GM18520 (cell line): ENCODE data around the gene KYNU.
"Not testable (repeated sequence)": the region's sequence is repeated elsewhere in the genome, so short reads cannot be mapped to it uniquely, and the experiment has no call there.

Source experiments
- ATAC-seq: cut with Tn5 transposase; IDR thresholded peaks from one replicate; pipeline ENCODE4 v1.9.1; 2021; ENCODE audit not compliant: unreplicated experiment

KYNU gene

GRCh38 chr2:142997231-142997630, 119.8 kb downstream of the KYNU start:
- no peak for ATAC-seq

- no peak for ATAC-seq
These were observed 123.1 kb downstream of the KYNU start for GRCh38 chr2:143000599-143000998.

GRCh38 chr2:143001501-143001900, 124.0 kb downstream of the KYNU start:
- ATAC-seq = no peak

- ATAC-seq = no peak
These were observed 138.2 kb downstream of the KYNU start for GRCh38 chr2:143015656-143016055.

- no peak for ATAC-seq
These were observed 149.1 kb downstream of the KYNU start for GRCh38 chr2:143026411-143027054.

GRCh38 chr2:143029141-143029540, 151.7 kb downstream of the KYNU start:
- ATAC-seq = no peak

- no peak for ATAC-seq
These were observed 152.7 kb downstream of the KYNU start for GRCh38 chr2:143030127-143030526.

- ATAC-seq = peak; percentile 81
These were observed 157.0 kb downstream of the KYNU start for GRCh38 chr2:143034292-143035074.

GRCh38 chr2:143051465-143051864, 174.0 kb downstream of the KYNU start:
- ATAC-seq = no peak

GRCh38 chr2:143053437-143053836, 176.0 kb downstream of the KYNU start:
- ATAC-seq = not testable (repeated sequence)

GRCh38 chr2:143056550-143056949, 179.1 kb downstream of the KYNU start:
- ATAC-seq = no peak

GRCh38 chr2:143058851-143059250, 181.4 kb downstream of the KYNU start:
- no peak for ATAC-seq

GRCh38 chr2:143063612-143064200, 186.2 kb downstream of the KYNU start:
- ATAC-seq = no peak

- no peak for ATAC-seq
These were observed 190.6 kb downstream of the KYNU start for GRCh38 chr2:143068094-143068493.

- no peak for ATAC-seq
These were observed 191.0 kb downstream of the KYNU start for GRCh38 chr2:143068509-143068908.

GRCh38 chr2:143070704-143071103, 193.2 kb downstream of the KYNU start:
- no peak for ATAC-seq

- no peak for ATAC-seq
These were observed 193.9 kb downstream of the KYNU start for GRCh38 chr2:143071185-143071876.

- not testable (repeated sequence) for ATAC-seq
These were observed 197.4 kb downstream of the KYNU start for GRCh38 chr2:143074913-143075312.

- no peak for ATAC-seq
These were observed 198.2 kb downstream of the KYNU start for GRCh38 chr2:143075711-143076110.

GRCh38 chr2:143078104-143078503, 200.6 kb downstream of the KYNU start:
- no peak for ATAC-seq

- no peak for ATAC-seq
These were observed 204.2 kb downstream of the KYNU start for GRCh38 chr2:143081616-143082015.

GRCh38 chr2:143083636-143084035, 206.2 kb downstream of the KYNU start:
- no peak for ATAC-seq
